ENCODE results near the gene STON2. TPM values are rescaled to one million over a fixed set of nuclear protein-coding genes. Genes with fewer than 3 reads are reported as not detected.

The STON2 gene
- total and polyA plus RNA-seq, 2 of the 13 experiments (the other 11 are each of a cell fraction or from before 2014, with no cell fraction given), result 2.1 to 11.0 TPM

- H2AFZ ChIP-seq (ENCODE audit: low read length), result no peak overlapping the region
- H3K4me3 ChIP-seq (replicated peaks in 1 of 3; ENCODE audit: insufficient read depth in 1 of 3, low read depth in 2 of 3, low read length in 3 of 3), result no peak overlapping the region
- ATAC-seq (no peak), FAIRE-seq (no peak), DNase-seq (ENCODE audit: low spot score) (no peak)
- no peak for TF ChIP-seq DR1 (CRISPR knock-in tag; IDR thresholded peaks at IDR 0.05)
- TF ChIP-seq PITX1 (CRISPR knock-in tag; IDR thresholded peaks at IDR 0.05), result no peak
- no peak for TF ChIP-seq HOXD1 (CRISPR knock-in tag; IDR thresholded peaks at IDR 0.05)
- TF ChIP-seq CHCHD3 (CRISPR knock-in tag; IDR thresholded peaks at IDR 0.05), result no peak
- no peak for TF ChIP-seq ATF6 (CRISPR knock-in tag; conservative IDR thresholded peaks at IDR 0.05)
- no peak for TF ChIP-seq ATF2 (CRISPR knock-in tag; IDR thresholded peaks at IDR 0.05)
- TF ChIP-seq ZNF264 (CRISPR knock-in tag; IDR thresholded peaks at IDR 0.05), result no peak
- no peak for TF ChIP-seq RXRB (CRISPR knock-in tag; IDR thresholded peaks at IDR 0.05; ENCODE audit: borderline replicate concordance)
- TF ChIP-seq MZF1 (CRISPR knock-in tag; IDR thresholded peaks at IDR 0.05; ENCODE audit: borderline replicate concordance), result no peak
- TF ChIP-seq BORCS8-MEF2B (CRISPR knock-in tag; IDR thresholded peaks at IDR 0.05), result no peak
- no peak for TF ChIP-seq FOXC1 (CRISPR knock-in tag; IDR thresholded peaks at IDR 0.05; ENCODE audit: borderline replicate concordance)
- ChIA-PET POLR2A (no interaction called here), CTCF (ENCODE audit: low intra/inter-chr PET ratio, low total read pairs) (no interaction called here)
- no peak overlapping the region for H3K4me2 ChIP-seq (ENCODE audit: low read depth, low read length)
- no peaks in the 10 kb centered on the region for H3K9me3 ChIP-seq (ENCODE audit: low read length)
- no TSS peak for BruUV-seq (replicated peaks)
- intact Hi-C loops (cut with micrococcal nuclease; ENCODE audit: unreplicated experiment) (no loop called here), in situ Hi-C loops (cut with HindIII; ENCODE audit: extremely low pct_ligation_motif_present, low pct_unique_long_range_greater_than_20kb) (no loop called here)
- H3K36me3 ChIP-seq (replicated peaks in 1 of 2; ENCODE audit: control insufficient read depth in 1 of 2, insufficient read depth in 2 of 2, low read length in 2 of 2), result no peaks in the 10 kb centered on the region
- no peak overlapping the region for H3K9ac ChIP-seq (ENCODE audit: insufficient read depth, low read depth, low read length)
- H3K79me2 ChIP-seq (ENCODE audit: insufficient read depth, low read length), result no peaks in the 10 kb centered on the region
- H3K27ac ChIP-seq (ENCODE audit: extremely low read length, insufficient read depth, low read length), result no peak overlapping the region
- no peaks in the 10 kb centered on the region for H3K27me3 ChIP-seq (ENCODE audit: control insufficient read depth in 1 of 2, insufficient read depth in 2 of 2, low read length in 2 of 2)
- no peaks in the 10 kb centered on the region for H4K20me1 ChIP-seq (ENCODE audit: insufficient read depth, low read length)
- WGBS (ENCODE audit: low lambda C conversion rate), result 63% methylated on average over 3 of the region's 4 CpGs
- H3K4me1 ChIP-seq (ENCODE audit: insufficient read depth, low read length), result no peaks in the 10 kb centered on the region
Measured at GRCh38 chr14:81331229-81332021, 68.7 kb downstream of the STON2 start.
